K562 (cell line): ENCODE measurements around the gene IFNAR2. TPM values are rescaled to one million over a fixed set of nuclear protein-coding genes. Genes with fewer than 3 reads are reported as not detected.

ENCODE experiments used
- BDP1 ChIP-seq: IDR thresholded peaks from 3 replicates; pipeline ENCODE4 v1.6.1; 2011; ENCODE audit not compliant: insufficient read length, insufficient read depth
- CBFA2T2 ChIP-seq: fragments of 450-650 bp; conservative IDR thresholded peaks from 2 replicates; pipeline ENCODE4 v1.6.1; 2017; ENCODE audit warnings: mild to moderate bottlenecking
- CREBBP ChIP-seq: IDR thresholded peaks from one replicate; pipeline ENCODE4 v1.6.1; 2012; ENCODE audit warnings: low read depth, mild to moderate bottlenecking, control low read depth, inconsistent platforms, low read length
- HDAC1 ChIP-seq, 2 experiments: fragments of 450-650 bp; IDR thresholded peaks; 2 replicates each; pipeline ENCODE4 v1.6.1; 2016 to 2017; ENCODE audit warnings: inconsistent platforms in 1 of 2, mild to moderate bottlenecking in 1 of 2, moderate library complexity in 1 of 2
- HEY1 ChIP-seq: fragments of 250-450 bp; sonication (Bioruptor Pico); IDR thresholded peaks from 2 replicates; pipeline ENCODE4 v1.5.0; 2020; ENCODE audit warnings: mild to moderate bottlenecking, moderate library complexity, borderline replicate concordance
- HIVEP1 ChIP-seq: fragments of 250-450 bp; sonication (Bioruptor Pico); IDR thresholded peaks from 2 replicates; pipeline ENCODE4 v1.4.0; 2020; ENCODE audit warnings: mild to moderate bottlenecking
- KDM2B ChIP-seq: fragments of 250-450 bp; sonication (Bioruptor Pico); IDR thresholded peaks from 2 replicates; pipeline ENCODE4 v1.8.0; 2021; ENCODE audit warnings: mild to moderate bottlenecking, moderate library complexity
- KLF13 ChIP-seq: fragments of 450-650 bp; IDR thresholded peaks from 2 replicates; pipeline ENCODE4 v1.6.1; 2016; ENCODE audit warnings: missing genetic modification characterization, low read depth, mild to moderate bottlenecking, missing compliant biosample characterization, moderate library complexity, borderline replicate concordance
- MEF2D ChIP-seq: conservative IDR thresholded peaks from 2 replicates; pipeline ENCODE4 v1.6.1; 2016; ENCODE audit warnings: low read depth, missing genetic modification characterization, missing compliant biosample characterization
- NFATC3 ChIP-seq: fragments of 450-650 bp; IDR thresholded peaks from 2 replicates; pipeline ENCODE4 v1.6.1; 2017; ENCODE audit warnings: mild to moderate bottlenecking
- SAP30 ChIP-seq: fragments of 200-600 bp; sonication (generic); IDR thresholded peaks from 2 replicates; pipeline ENCODE4 v1.6.1; 2012; ENCODE audit warnings: borderline replicate concordance, low read depth, mild to moderate bottlenecking, moderate library complexity, low read length, control low read depth, inconsistent platforms; ENCODE audit not compliant: insufficient read depth, poor library complexity, severe bottlenecking
- SMARCA5 ChIP-seq: fragments of 450-650 bp; IDR thresholded peaks from 2 replicates; pipeline ENCODE4 v1.6.1; 2016
- TAL1 ChIP-seq: fragments of 450-650 bp; IDR thresholded peaks from 2 replicates; pipeline ENCODE4 v1.6.1; 2016; ENCODE audit warnings: mild to moderate bottlenecking
- TRIM28 ChIP-seq: fragments of 450-650 bp; IDR thresholded peaks from 2 replicates; pipeline ENCODE4 v1.6.1; 2017
- ZNF143 ChIP-seq: sonication (generic); formaldehyde crosslinking; IDR thresholded peaks from 2 replicates; pipeline ENCODE4 v1.9.0; 2022; ENCODE audit warnings: mild to moderate bottlenecking, missing genetic modification reagents
- ZNF146 ChIP-seq: IDR thresholded peaks from one replicate; pipeline ENCODE4 v1.6.1; 2018; ENCODE audit warnings: missing compliant biosample characterization; ENCODE audit not compliant: unreplicated experiment
- ZNF165 ChIP-seq: fragments of 250-450 bp; sonication (Bioruptor Pico); IDR thresholded peaks from 2 replicates; pipeline ENCODE4 v1.4.0; 2020; ENCODE audit warnings: borderline replicate concordance
- ZNF217 ChIP-seq: sonication (generic); formaldehyde crosslinking; IDR thresholded peaks from 2 replicates; pipeline ENCODE4 v1.8.0; 2022; ENCODE audit warnings: mild to moderate bottlenecking, missing genetic modification reagents
- ZNF354B ChIP-seq: fragments of 250-450 bp; sonication (Bioruptor Pico); IDR thresholded peaks from 2 replicates; pipeline ENCODE4 v1.4.0; 2020
- ZNF507 ChIP-seq: conservative IDR thresholded peaks from 2 replicates; pipeline ENCODE4 v1.6.1; 2017; ENCODE audit warnings: missing genetic modification characterization, missing compliant biosample characterization
- ZNF583 ChIP-seq: fragments of 250-450 bp; sonication (Bioruptor Pico); IDR thresholded peaks from 2 replicates; pipeline ENCODE4 v1.4.0; 2020
- ZNF830 ChIP-seq: fragments of 250-450 bp; sonication (Bioruptor Pico); IDR thresholded peaks from 2 replicates; pipeline ENCODE4 v1.5.0; 2021; ENCODE audit warnings: mild to moderate bottlenecking
- polyA plus RNA-seq, 8 experiments: library from polyadenylated mRNA; depleted of rRNA in 4 of 8; stranded (reverse) in 5 of 8; unstranded in 3 of 8; fragments of >200 nt; fragmentation: Nextera tagmentation in 2 of 8; fragmentation: Illumina TruSeq in 1 of 8; extraction: Ambion mirVana in 2 of 8; extraction: Trizol in 1 of 8; gene quantifications; 2 replicates each; pipeline versions ENCODE4 v1.2.1 to v1.2.3, GENCODE V29; 2011 to 2014; ENCODE audit warnings: inconsistent platforms in 1 of 8, missing spikeins in 1 of 8
- total RNA-seq, 7 experiments: library from RNA; depleted of rRNA in 6 of 7; stranded (reverse); fragments of >200 nt in 6 of 7; fragmentation: Illumina TruSeq in 2 of 7; extraction: Trizol in 2 of 7; gene quantifications; 2 replicates each; pipeline versions ENCODE4 v1.2.1 to v1.2.3, GENCODE V29; 2011 to 2021; ENCODE audit warnings: low replicate concordance in 1 of 7
- TF ChIP-seq, protein P1 (sequence below): fragments of 250-450 bp; sonication (Bioruptor Pico); IDR thresholded peaks from 2 replicates; pipeline ENCODE4 v1.5.1; 2021; ENCODE audit warnings: mild to moderate bottlenecking
- TF ChIP-seq, protein P2 (sequence below): conservative IDR thresholded peaks from 2 replicates; pipeline ENCODE4 v1.6.1; 2011; ENCODE audit warnings: low read depth, mild to moderate bottlenecking, low read length; ENCODE audit not compliant: control insufficient read depth
- TF ChIP-seq, protein P3 (sequence below), 2 experiments: fragments of 150-350 bp in 1 of 2; IDR thresholded peaks; 2 replicates each; pipeline ENCODE4 v1.6.1; 2012 to 2016; ENCODE audit warnings: low read depth in 2 of 2, low read length in 2 of 2, mild to moderate bottlenecking in 1 of 2, moderate library complexity in 1 of 2

IFNAR2 gene
- total and polyA plus RNA-seq, 9 of the 15 experiments (the other 6 are each of a cell fraction or from before 2014, with no cell fraction given): 1.7 to 48.3 (median 8.4) TPM

DNA sequence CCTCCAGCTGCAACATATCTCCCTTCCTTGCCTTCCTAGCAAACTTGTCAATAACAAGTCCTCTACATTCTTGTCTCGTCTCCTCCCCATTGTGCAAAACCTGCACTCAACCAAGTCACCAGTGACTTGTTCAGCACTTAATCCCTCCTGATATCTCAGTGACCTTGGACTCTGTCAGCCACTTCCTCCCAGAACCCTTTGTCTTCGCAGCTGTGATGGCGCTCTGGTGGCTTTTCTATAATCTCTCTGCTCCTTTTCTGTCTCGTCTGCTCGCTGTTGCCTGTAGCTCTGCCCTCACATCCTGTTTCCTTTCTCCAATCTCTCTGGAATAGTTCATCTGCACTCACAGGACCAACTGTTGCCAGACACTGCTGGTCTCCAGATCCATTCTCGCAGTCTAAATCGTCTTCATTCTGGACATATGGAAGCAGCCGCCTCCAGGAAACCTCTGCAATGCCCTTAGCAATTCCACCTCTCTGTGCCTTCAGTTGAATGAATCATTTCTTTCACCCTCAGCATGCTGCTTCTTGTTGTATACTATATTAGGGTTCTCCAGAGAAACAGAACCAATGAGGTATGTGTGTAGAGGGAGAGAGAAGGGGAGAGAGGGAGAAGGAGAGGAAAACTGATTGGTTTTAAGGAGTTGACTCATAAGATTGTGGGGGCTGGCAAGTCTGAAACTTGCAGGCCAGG lies 17.4 kb upstream of the IFNAR2 start (continued):
- TF ChIP-seq, protein P1, sequence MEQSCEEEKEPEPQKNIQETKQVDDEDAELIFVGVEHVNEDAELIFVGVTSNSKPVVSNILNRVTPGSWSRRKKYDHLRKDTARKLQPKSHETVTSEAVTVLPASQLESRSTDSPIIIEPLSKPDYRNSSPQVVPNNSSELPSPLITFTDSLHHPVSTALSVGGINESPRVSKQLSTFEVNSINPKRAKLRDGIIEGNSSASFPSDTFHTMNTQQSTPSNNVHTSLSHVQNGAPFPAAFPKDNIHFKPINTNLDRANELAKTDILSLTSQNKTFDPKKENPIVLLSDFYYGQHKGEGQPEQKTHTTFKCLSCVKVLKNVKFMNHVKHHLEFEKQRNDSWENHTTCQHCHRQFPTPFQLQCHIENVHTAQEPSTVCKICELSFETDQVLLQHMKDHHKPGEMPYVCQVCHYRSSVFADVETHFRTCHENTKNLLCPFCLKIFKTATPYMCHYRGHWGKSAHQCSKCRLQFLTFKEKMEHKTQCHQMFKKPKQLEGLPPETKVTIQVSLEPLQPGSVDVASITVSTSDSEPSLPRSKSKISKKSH (CRISPR knock-in tag): no peak
- no peak for TF ChIP-seq MEF2D (tag)
- TF ChIP-seq ZNF583 (CRISPR knock-in tag): 0 out of 2 replicates have a peak, but pooled peaks have one; percentile 27
- peak in 1 of 2 experiments; percentile 67; a peak in 1 of 4 replicates for TF ChIP-seq HDAC1 (IDR thresholded peaks at IDR 0.05)
- peak; percentile 37 for TF ChIP-seq CBFA2T2
- TF ChIP-seq ZNF507 (tag): no peak
- TF ChIP-seq SAP30: no peak
- TF ChIP-seq, protein P2, sequence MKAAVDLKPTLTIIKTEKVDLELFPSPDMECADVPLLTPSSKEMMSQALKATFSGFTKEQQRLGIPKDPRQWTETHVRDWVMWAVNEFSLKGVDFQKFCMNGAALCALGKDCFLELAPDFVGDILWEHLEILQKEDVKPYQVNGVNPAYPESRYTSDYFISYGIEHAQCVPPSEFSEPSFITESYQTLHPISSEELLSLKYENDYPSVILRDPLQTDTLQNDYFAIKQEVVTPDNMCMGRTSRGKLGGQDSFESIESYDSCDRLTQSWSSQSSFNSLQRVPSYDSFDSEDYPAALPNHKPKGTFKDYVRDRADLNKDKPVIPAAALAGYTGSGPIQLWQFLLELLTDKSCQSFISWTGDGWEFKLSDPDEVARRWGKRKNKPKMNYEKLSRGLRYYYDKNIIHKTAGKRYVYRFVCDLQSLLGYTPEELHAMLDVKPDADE: 0 out of 2 replicates have a peak, but pooled peaks have one; percentile 23
- no peak for TF ChIP-seq ZNF830 (CRISPR knock-in tag)
- TF ChIP-seq NFATC3: no peak
- TF ChIP-seq ZNF165 (CRISPR knock-in tag): 0 out of 2 replicates have a peak, but pooled peaks have one; percentile 62
- no peak for TF ChIP-seq CREBBP
- 0 out of 2 replicates have a peak, but pooled peaks have one; percentile 28 for TF ChIP-seq SMARCA5
- TF ChIP-seq TAL1: peak; percentile 25; the same call in 1 of the 2 replicates
- TF ChIP-seq ZNF143 (CRISPR knock-in tag): no peak
- TF ChIP-seq BDP1: no peak
- TF ChIP-seq HEY1 (CRISPR knock-in tag): no peak
- peak; percentile 50; the same call in 1 of the 2 replicates for TF ChIP-seq HIVEP1 (CRISPR knock-in tag)
- TF ChIP-seq TRIM28: 0 out of 2 replicates have a peak, but pooled peaks have one; percentile 36
- TF ChIP-seq, protein P3, sequence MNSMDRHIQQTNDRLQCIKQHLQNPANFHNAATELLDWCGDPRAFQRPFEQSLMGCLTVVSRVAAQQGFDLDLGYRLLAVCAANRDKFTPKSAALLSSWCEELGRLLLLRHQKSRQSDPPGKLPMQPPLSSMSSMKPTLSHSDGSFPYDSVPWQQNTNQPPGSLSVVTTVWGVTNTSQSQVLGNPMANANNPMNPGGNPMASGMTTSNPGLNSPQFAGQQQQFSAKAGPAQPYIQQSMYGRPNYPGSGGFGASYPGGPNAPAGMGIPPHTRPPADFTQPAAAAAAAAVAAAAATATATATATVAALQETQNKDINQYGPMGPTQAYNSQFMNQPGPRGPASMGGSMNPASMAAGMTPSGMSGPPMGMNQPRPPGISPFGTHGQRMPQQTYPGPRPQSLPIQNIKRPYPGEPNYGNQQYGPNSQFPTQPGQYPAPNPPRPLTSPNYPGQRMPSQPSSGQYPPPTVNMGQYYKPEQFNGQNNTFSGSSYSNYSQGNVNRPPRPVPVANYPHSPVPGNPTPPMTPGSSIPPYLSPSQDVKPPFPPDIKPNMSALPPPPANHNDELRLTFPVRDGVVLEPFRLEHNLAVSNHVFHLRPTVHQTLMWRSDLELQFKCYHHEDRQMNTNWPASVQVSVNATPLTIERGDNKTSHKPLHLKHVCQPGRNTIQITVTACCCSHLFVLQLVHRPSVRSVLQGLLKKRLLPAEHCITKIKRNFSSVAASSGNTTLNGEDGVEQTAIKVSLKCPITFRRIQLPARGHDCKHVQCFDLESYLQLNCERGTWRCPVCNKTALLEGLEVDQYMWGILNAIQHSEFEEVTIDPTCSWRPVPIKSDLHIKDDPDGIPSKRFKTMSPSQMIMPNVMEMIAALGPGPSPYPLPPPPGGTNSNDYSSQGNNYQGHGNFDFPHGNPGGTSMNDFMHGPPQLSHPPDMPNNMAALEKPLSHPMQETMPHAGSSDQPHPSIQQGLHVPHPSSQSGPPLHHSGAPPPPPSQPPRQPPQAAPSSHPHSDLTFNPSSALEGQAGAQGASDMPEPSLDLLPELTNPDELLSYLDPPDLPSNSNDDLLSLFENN (IDR thresholded peaks at IDR 0.05; ENCODE audit: low read depth in 2 of 2, low read length in 2 of 2): no peak
- TF ChIP-seq ZNF217 (CRISPR knock-in tag): no peak
- TF ChIP-seq KDM2B (CRISPR knock-in tag): no peak
- no peak for TF ChIP-seq ZNF146
- no peak for TF ChIP-seq KLF13 (tag)
- TF ChIP-seq ZNF354B (CRISPR knock-in tag): no peak
